Measurements from ENCODE around the gene KRTAP7-1. TPM values are rescaled to one million over a fixed set of nuclear protein-coding genes. Genes with fewer than 3 reads are reported as not detected.
A peak's percentile ranks its signal among the peaks of the same experiment; 100 is the strongest.

KRTAP7-1 gene
- total RNA-seq, 1 donor from 2014 or later = not detected

GRCh38 chr21:30838536-30838935 lies 9.0 kb upstream of the KRTAP7-1 start:
- Histone ChIP-seq H3K4me3 (ENCODE audit: low read depth, low read length) (no peak overlapping the region), H3K36me3 (ENCODE audit: control insufficient read depth, insufficient read depth, low read length) (no peaks in the 10 kb centered on the region), H3K27me3 (ENCODE audit: control insufficient read depth, insufficient read depth, low read length) (no peaks in the 10 kb centered on the region)
- no peak for TF ChIP-seq CTCF (IDR thresholded peaks at IDR 0.05; ENCODE audit: insufficient read depth, low read length, poor library complexity, severe bottlenecking)
- DNase-seq (ENCODE audit: low read depth) = no peak

- H3K27me3 ChIP-seq (ENCODE audit: control insufficient read depth, insufficient read depth, low read length) = no peaks in the 10 kb centered on the region
- H3K4me3 ChIP-seq (ENCODE audit: low read depth, low read length) = no peak overlapping the region
- peak; percentile 44 for TF ChIP-seq CTCF (IDR thresholded peaks at IDR 0.05; ENCODE audit: insufficient read depth, low read length, poor library complexity, severe bottlenecking)
- DNase-seq (ENCODE audit: low read depth) = no peak
- H3K36me3 ChIP-seq (ENCODE audit: control insufficient read depth, insufficient read depth, low read length) = no peaks in the 10 kb centered on the region
Observed at GRCh38 chr21:30831194-30831765, 1.7 kb upstream of the KRTAP7-1 start.

GRCh38 chr21:30818837-30819610 lies 10.5 kb downstream of the KRTAP7-1 start:
- no peaks in the 10 kb centered on the region for H3K27me3 ChIP-seq (ENCODE audit: control insufficient read depth, insufficient read depth, low read length)
- no peak for TF ChIP-seq CTCF (IDR thresholded peaks at IDR 0.05; ENCODE audit: insufficient read depth, low read length, poor library complexity, severe bottlenecking)
- no peak for DNase-seq (ENCODE audit: low read depth)

GRCh38 chr21:30813174-30813573 lies 16.4 kb downstream of the KRTAP7-1 start, which contains the start of gene KRTAP8-1:
KRTAP8-1 (minus strand) TSS chr21:30813274; CDS start chr21:30813220, 54 bp downstream.
- TF ChIP-seq CTCF (IDR thresholded peaks at IDR 0.05; ENCODE audit: insufficient read depth, low read length, poor library complexity, severe bottlenecking) = no peak
- Histone ChIP-seq H3K4me3 (ENCODE audit: low read depth, low read length) (no peak within 1 kb of the TSS), H3K36me3 (ENCODE audit: control insufficient read depth, insufficient read depth, low read length) (no peaks in the 10 kb centered on the region), H3K27me3 (ENCODE audit: control insufficient read depth, insufficient read depth, low read length) (no peaks in the 10 kb centered on the region)
- DNase-seq (ENCODE audit: low read depth) = no peak

More at GRCh38 chr21:30818837-30819610, 10.5 kb downstream of the KRTAP7-1 start:
- no peak overlapping the region for H3K4me3 ChIP-seq (ENCODE audit: low read depth, low read length)
- H3K36me3 ChIP-seq (ENCODE audit: control insufficient read depth, insufficient read depth, low read length) = no peaks in the 10 kb centered on the region

GRCh38 chr21:30800605-30801004 lies 29.0 kb downstream of the KRTAP7-1 start:
- Histone ChIP-seq H3K27me3 (ENCODE audit: control insufficient read depth, insufficient read depth, low read length) (no peaks in the 10 kb centered on the region), H3K36me3 (ENCODE audit: control insufficient read depth, insufficient read depth, low read length) (no peaks in the 10 kb centered on the region), H3K4me3 (ENCODE audit: low read depth, low read length) (no peak overlapping the region)
- no peak for DNase-seq (ENCODE audit: low read depth)
- TF ChIP-seq CTCF (IDR thresholded peaks at IDR 0.05; ENCODE audit: insufficient read depth, low read length, poor library complexity, severe bottlenecking) = no peak
